CD4-positive, alpha-beta T cell (primary cell): ENCODE data around the gene STK32B. TPM values are rescaled to one million over a fixed set of nuclear protein-coding genes. Genes with fewer than 3 reads are reported as not detected.

Source experiments
- ATAC-seq: fragments of 200-7000 bp; cut with Tn5 transposase; one replicate; pipeline ENCODE4 v1.10.0; 2022; ENCODE audit warnings: mild to moderate bottlenecking; ENCODE audit not compliant: poor library complexity
- CTCF ChIA-PET: fragments of 350-600 bp; sonication (Branson Sonifier 250); formaldehyde crosslinking; loops from one replicate; lab custom pipeline; 2021; ENCODE audit warnings: antibody characterized with exemption, inconsistent platforms; lab: Charles Lee
- POLR2A ChIA-PET: fragments of 350-600 bp; sonication (Branson Sonifier 250); formaldehyde crosslinking; loops from one replicate; lab custom pipeline; 2021; ENCODE audit warnings: antibody characterized with exemption, inconsistent platforms; lab: Charles Lee
- DNase-seq, 14 experiments: peaks; one replicate each; pipeline ENCODE4 v3.0.0-alpha.2; 2013 to 2020; ENCODE audit warnings: mixed read lengths in 2 of 14
- H3K27ac ChIP-seq, 2 donors: one replicate each; pipeline versions ENCODE4 v1.5.1 to v1.7.0; 2013; ENCODE audit warnings: low read length in 2 of 2, low read depth in 1 of 2, mild to moderate bottlenecking in 1 of 2
- H3K27me3 ChIP-seq, 2 experiments: 1 replicate in 1 of 2; 2 replicates in 1 of 2; pipeline versions ENCODE4 v1.6.1 to v1.7.0; 2013; ENCODE audit warnings: low read length in 2 of 2, control low read depth in 1 of 2, mild to moderate bottlenecking in 1 of 2, moderate library complexity in 1 of 2; ENCODE audit not compliant: insufficient read depth in 2 of 2, control insufficient read depth in 1 of 2
- H3K36me3 ChIP-seq: one replicate; pipeline ENCODE4 v1.6.1; 2013; ENCODE audit warnings: low read length, control low read depth; ENCODE audit not compliant: insufficient read depth
- H3K4me1 ChIP-seq: one replicate; pipeline ENCODE4 v1.6.1; 2013; ENCODE audit warnings: low read length, control low read depth; ENCODE audit not compliant: insufficient read depth
- H3K4me3 ChIP-seq: one replicate; pipeline ENCODE4 v1.5.1; 2013; ENCODE audit warnings: mild to moderate bottlenecking, low read length, moderate library complexity
- H3K9me3 ChIP-seq, 2 experiments: 1 replicate in 1 of 2; 2 replicates in 1 of 2; pipeline versions ENCODE4 v1.6.1 to v1.7.0; 2013; ENCODE audit warnings: low read length in 2 of 2, mild to moderate bottlenecking in 2 of 2, control low read depth in 1 of 2, moderate library complexity in 1 of 2; ENCODE audit not compliant: control insufficient read depth in 1 of 2, insufficient read depth in 1 of 2
- H3K27ac Mint-ChIP-seq: one replicate; pipeline ENCODE4 v1.8.0; 2020; ENCODE audit warnings: mixed read lengths
- H3K27me3 Mint-ChIP-seq: one replicate; pipeline ENCODE4 v1.8.0; 2021; ENCODE audit warnings: mixed read lengths
- H3K36me3 Mint-ChIP-seq: one replicate; pipeline ENCODE4 v1.8.0; 2021; ENCODE audit warnings: low read depth, mixed read lengths
- H3K4me1 Mint-ChIP-seq: one replicate; pipeline ENCODE4 v1.8.0; 2021; ENCODE audit warnings: low read depth, mixed read lengths
- H3K4me3 Mint-ChIP-seq: one replicate; pipeline ENCODE4 v1.8.0; 2020; ENCODE audit warnings: mild to moderate bottlenecking, mixed read lengths
- H3K9me3 Mint-ChIP-seq: one replicate; pipeline ENCODE4 v1.8.0; 2020; ENCODE audit warnings: mixed read lengths
- intact Hi-C, 2 experiments: fragments of 100-400 bp; cut with DNase I in 1 of 2; cut with micrococcal nuclease in 1 of 2; formaldehyde crosslinking; loops; one replicate each; pipeline versions ENCODE4 v1.15.1 to v1.9.0; 2023 to 2025; cut with DNase I, micrococcal nuclease
- total RNA-seq, 174 experiments: library from RNA in 2 of 174; stranded (reverse) in 2 of 174; gene quantifications; one replicate each; pipeline ENCODE4 v1.2.3 and lab custom pipeline; 2021 to 2026
- TF ChIP-seq, protein P1 (sequence below): fragments of 200-600 bp; IDR thresholded peaks from one replicate; pipeline ENCODE4 v1.8.0; 2022; ENCODE audit warnings: antibody characterized with exemption, mild to moderate bottlenecking

Gene STK32B
- total RNA-seq, 2 experiments from 2014 or later: not detected

DNA sequence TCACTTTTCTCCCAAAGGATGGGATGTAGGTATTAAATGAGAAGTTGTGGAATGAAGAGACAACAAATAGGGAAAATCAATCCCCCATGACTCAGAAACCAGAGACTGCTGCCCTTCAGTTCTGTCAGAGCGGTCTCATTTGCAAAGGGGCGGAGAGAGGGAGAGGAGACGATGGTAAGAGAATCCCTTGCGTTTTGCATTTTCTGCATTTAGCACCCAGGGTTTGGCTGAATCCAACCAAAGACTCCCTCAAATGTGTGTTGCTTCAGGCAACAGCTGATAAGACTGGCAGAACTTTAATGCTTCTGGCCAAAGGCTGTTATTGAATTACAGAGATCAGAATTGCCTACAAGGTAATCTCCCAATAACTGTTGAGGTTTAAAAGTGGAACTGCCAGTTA lies 426.9 kb downstream of the STK32B start:
- H3K4me3 ChIP-seq: no peak overlapping the region
- Mint-ChIP-seq H3K4me3 (no peak overlapping the region), H3K27me3 (no peaks in the 10 kb centered on the region), H3K36me3 (no peaks in the 10 kb centered on the region), H3K27ac (no peak overlapping the region), H3K4me1 (no peaks in the 10 kb centered on the region), H3K9me3 (peaks cover 3% of the 10 kb centered on the region)
- H3K27ac ChIP-seq: no peak overlapping the region
- POLR2A ChIA-PET: no interaction called here
- no peaks in the 10 kb centered on the region for H3K4me1 ChIP-seq
- CTCF ChIA-PET: no interaction called here
- TF ChIP-seq, protein P1, sequence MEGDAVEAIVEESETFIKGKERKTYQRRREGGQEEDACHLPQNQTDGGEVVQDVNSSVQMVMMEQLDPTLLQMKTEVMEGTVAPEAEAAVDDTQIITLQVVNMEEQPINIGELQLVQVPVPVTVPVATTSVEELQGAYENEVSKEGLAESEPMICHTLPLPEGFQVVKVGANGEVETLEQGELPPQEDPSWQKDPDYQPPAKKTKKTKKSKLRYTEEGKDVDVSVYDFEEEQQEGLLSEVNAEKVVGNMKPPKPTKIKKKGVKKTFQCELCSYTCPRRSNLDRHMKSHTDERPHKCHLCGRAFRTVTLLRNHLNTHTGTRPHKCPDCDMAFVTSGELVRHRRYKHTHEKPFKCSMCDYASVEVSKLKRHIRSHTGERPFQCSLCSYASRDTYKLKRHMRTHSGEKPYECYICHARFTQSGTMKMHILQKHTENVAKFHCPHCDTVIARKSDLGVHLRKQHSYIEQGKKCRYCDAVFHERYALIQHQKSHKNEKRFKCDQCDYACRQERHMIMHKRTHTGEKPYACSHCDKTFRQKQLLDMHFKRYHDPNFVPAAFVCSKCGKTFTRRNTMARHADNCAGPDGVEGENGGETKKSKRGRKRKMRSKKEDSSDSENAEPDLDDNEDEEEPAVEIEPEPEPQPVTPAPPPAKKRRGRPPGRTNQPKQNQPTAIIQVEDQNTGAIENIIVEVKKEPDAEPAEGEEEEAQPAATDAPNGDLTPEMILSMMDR: no peak
- no peaks in the 10 kb centered on the region for H3K36me3 ChIP-seq
- H3K27me3 ChIP-seq: no peaks in the 10 kb centered on the region
- no peak for DNase-seq
- no peak for ATAC-seq
- H3K9me3 ChIP-seq: peaks cover 0 to 26% of the 10 kb centered on the region in 2 experiments
- intact Hi-C loops: no loop called here

DNA sequence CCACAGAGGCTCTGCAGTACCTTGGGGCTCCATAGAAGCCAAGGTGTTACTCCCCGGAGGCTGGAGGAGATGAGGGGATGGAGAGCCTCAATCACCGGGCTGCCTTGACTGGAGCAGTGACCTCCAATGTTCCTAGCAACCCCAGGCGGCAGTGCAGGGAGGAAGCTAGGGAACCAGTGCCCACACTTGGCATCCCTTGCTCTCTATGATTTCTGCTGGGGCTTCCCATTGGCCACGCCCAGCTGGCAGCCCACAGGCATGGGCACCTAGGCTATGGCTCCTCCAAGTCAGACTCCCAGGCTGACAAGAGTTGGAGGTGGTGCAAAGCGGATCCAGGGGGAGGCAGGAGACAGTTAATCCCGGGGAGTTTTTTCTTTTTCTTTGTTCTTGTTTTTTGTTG lies 427.4 kb downstream of the STK32B start:
- Mint-ChIP-seq H3K9me3 (peaks cover 3% of the 10 kb centered on the region), H3K4me3 (no peak overlapping the region), H3K27me3 (no peaks in the 10 kb centered on the region), H3K4me1 (no peaks in the 10 kb centered on the region), H3K27ac (no peak overlapping the region), H3K36me3 (no peaks in the 10 kb centered on the region)
- no peaks in the 10 kb centered on the region for H3K36me3 ChIP-seq
- CTCF ChIA-PET: no interaction called here
- ATAC-seq: no peak
- DNase-seq: no peak
- no peaks in the 10 kb centered on the region for H3K27me3 ChIP-seq
- intact Hi-C loops: no loop called here
- POLR2A ChIA-PET: no interaction called here
- no peak overlapping the region for H3K27ac ChIP-seq
- H3K4me1 ChIP-seq: no peaks in the 10 kb centered on the region
- TF ChIP-seq, protein P1: no peak
- peaks cover 0 to 26% of the 10 kb centered on the region in 2 experiments for H3K9me3 ChIP-seq
- H3K4me3 ChIP-seq: no peak overlapping the region

DNA sequence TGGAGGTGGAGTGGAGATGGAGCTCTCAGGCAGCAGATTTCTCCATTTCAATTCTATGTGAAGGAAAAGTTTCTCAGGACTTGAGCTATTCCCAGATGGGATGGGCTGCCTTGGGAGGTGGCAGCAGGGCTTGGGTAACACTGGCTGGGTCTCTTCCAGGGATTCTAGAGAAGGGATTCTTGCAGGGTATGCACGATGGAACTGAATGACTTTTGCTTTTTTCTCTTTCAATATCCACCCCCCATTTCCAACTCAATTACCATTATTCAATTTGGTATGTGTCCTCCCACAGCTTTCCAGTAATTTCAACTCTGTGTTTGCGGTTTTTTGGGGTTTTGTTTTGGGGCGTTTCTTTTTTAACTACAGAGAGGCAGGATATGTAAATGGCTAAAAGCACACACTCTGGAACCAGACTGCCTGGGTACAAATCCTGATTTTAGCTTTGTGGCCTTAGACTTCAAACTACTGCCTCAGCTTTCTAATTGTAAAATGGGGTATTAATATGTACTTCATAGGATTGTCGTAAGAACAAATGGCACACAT lies 428.3 kb downstream of the STK32B start:
- Histone ChIP-seq H3K4me3 (no peak overlapping the region), H3K27ac (no peak overlapping the region), H3K9me3 (peaks cover 0 to 22% of the 10 kb centered on the region in 2 experiments), H3K4me1 (no peaks in the 10 kb centered on the region), H3K36me3 (no peaks in the 10 kb centered on the region), H3K27me3 (no peaks in the 10 kb centered on the region)
- Mint-ChIP-seq H3K9me3 (peaks cover 3% of the 10 kb centered on the region), H3K36me3 (no peaks in the 10 kb centered on the region), H3K4me1 (no peaks in the 10 kb centered on the region), H3K27ac (no peak overlapping the region), H3K27me3 (no peaks in the 10 kb centered on the region), H3K4me3 (no peak overlapping the region)
- CTCF ChIA-PET: no interaction called here
- no peak for DNase-seq
- intact Hi-C loops: no loop called here
- no peak for ATAC-seq
- POLR2A ChIA-PET: no interaction called here
- TF ChIP-seq, protein P1: no peak
